NCI-H1436 (cell line): Measurements from ENCODE around the gene TRAF4.
A peak's percentile ranks its signal among the peaks of the same experiment; 100 is the strongest.

ENCODE experiments used
- DNase-seq: peaks from one replicate; lab custom pipeline; 2025; lab: John Stamatoyannopoulos, UW

Gene TRAF4, protein sequence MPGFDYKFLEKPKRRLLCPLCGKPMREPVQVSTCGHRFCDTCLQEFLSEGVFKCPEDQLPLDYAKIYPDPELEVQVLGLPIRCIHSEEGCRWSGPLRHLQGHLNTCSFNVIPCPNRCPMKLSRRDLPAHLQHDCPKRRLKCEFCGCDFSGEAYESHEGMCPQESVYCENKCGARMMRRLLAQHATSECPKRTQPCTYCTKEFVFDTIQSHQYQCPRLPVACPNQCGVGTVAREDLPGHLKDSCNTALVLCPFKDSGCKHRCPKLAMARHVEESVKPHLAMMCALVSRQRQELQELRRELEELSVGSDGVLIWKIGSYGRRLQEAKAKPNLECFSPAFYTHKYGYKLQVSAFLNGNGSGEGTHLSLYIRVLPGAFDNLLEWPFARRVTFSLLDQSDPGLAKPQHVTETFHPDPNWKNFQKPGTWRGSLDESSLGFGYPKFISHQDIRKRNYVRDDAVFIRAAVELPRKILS

DNA sequence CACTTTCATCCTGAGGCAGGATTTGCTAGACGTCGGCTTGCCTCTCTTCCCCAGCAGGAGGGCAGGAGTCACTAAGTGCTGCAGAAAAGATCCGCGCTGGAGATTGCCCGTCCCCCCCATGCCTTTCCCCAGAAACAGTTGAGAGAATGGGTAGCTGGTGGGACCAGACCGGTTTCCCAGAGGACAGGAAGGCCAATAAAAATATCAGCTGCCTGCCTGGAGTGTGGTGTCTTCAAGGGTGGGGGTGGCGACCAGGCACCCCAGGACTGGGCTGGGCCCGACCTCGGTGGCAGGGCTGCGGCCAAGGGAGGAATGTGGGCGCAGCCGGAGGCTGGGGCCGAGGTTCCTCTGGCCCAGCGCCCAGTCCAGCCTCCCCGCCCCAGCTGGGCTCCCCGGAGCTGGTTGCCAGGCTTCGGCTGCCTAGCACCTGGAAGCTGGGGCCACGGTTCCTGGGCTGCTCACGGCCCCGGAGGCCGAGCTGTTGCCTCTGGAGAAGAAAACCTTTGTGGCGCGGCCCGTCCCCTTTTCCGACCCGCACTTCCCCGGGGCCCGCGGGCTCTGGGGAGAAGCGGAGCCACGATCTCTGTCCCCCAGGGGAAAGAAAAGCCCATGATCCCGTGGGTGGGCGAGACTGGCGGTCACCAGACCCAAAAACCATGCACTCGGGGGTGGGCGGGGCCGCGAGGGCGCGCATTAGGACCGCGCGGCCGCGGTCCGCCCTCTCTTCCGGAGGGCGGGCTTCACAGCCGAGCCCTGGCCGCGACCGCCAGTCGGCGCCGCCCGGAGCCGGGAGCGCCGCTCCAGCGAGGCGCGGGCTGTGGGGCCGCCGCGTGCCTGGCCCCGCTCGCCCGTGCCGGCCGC is at the start of gene TRAF4:
Gene TRAF4 (plus strand): TSS at position 769 of the 861 bp plus-strand sequence. CDS start 102 bp downstream, outside the sequence.
- DNase-seq: peak; percentile 92

DNA sequence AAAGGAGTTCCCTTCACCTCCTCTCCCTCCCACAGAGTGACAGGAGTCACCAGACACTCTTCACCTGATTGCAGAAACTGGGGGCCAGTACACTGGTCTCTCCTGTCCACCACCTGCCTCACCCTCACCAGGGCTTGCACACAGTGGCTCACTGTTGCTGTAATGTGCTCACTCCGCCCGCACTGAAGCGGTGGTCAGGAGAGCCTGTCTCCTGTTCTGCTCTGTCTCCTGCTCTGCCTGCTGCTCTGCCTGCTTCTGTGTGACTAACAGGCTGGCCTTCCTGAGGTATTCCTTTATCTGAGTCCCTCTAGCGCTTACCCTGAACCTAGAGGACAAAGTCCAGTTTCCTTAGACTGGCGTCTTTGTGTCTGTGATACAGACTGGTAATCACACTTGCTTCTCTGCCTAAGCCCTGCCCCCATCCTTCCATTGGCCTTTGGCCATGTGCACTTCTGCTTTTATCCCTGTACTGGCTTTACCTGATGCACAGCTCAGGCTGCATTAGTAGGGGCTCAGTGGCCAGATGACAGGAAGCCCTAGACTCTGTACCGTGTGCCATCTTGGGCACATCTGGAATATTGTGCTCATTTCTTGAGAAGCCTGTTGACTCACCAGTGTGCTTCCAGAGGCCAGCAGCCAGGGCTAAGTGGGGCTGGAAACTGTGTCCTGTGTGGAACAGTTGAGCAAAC is 45.4 kb upstream of the TRAF4 start:
- no peak for DNase-seq

DNA sequence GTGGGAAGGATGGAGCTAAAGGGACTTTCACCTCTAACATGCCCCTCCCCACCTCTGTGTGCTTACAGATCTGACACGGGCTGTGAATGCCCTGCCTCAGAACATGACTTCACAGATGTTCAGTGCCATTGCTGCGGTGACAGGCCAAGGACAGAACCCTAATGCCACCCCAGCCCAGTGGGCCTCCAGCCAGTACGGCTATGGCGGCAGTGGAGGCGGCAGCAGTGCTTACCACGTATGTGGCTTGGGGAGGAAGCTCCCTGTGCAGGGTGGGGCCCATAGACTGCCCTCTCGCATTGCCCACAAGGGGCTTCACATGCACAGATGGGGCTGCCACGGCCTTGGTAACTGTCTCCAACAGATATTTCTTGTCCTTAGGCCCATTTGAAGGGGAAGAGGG is 43.5 kb upstream of the TRAF4 start:
- no peak for DNase-seq

DNA sequence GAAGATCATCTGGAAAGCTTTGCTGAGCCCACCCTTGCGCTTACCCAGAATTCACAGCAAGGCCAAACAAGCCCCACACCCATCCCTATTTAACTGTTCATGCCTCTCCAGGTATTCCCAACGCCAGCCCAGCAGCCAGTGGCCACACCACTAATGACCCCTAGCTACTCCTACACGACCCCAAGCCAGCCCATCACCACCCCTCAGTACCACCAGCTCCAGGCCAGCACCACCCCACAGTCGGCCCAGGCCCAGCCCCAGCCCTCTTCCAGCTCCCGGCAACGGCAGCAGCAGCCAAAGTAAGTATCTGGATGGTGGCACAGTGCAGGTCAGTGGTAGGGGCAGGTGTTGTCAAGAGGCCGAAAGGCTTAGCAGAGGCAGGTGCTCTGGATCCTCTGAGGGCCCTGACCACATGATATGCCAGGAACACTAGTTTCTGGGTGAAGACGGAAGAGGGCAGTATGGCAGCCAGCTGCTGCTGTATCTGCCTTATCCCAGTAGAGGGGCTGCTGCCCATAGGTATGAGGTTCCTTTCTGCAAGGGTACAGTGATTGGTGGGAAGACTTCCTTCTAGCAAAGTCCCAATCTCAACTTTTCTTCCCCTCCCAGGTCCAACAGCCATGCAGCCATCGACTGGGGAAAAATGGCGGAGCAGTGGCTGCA is 42.9 kb upstream of the TRAF4 start:
- DNase-seq: no peak

DNA sequence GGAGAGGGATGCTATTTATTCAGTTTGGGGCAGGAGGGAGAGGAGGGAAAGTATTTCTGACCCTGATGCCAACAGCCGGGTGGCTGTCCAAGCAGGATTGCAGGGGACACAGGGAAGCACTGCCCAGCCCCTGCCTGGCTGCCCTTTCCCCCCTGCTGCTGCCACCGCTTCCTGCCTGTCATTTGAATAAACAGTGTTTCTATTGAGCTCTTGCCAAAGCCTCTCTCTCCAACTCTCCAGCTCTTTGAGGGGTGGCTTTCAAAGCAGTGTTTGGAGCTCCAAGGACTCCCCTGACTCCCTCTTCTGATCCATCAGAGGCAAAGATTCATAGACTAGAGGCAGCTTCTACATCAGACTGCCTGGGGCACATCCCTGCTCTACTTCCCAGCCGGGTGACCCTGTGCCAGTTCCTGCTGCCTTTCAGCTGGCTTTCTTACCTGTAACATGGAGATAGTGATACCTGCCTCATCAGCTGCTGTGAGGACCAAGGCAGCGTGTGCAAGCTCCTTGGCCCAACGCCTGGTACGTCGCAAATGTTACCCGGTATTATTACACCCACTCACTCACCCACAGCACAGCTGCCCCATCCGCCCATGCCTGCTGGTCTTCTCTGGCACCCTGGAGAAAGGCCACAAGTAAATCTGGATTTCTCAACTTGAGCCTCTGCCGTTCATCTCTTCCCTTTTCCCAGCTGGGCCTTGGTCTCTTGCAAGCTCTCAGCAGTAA is 41.6 kb upstream of the TRAF4 start:
- no peak for DNase-seq

DNA sequence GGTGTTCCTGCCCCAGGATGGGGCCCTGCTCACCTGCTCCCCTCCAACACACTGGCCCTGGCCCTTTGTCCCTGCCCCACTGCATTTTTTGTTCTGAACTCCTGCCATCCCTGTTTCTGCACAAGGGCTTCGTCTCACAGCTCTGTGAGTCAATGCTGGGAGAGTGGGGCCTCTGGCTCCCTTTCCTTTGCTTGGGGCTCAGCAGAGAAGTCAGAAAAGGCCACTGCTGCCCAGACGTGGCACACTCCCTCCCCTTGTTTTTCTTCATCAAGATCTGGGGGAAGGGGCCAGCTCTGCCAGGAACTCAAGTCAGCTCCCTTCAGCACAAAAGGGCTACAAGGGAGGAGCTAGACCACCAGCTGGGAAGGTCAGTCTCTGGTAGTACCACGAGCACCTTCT is 41.1 kb upstream of the TRAF4 start:
- DNase-seq: no peak

DNA sequence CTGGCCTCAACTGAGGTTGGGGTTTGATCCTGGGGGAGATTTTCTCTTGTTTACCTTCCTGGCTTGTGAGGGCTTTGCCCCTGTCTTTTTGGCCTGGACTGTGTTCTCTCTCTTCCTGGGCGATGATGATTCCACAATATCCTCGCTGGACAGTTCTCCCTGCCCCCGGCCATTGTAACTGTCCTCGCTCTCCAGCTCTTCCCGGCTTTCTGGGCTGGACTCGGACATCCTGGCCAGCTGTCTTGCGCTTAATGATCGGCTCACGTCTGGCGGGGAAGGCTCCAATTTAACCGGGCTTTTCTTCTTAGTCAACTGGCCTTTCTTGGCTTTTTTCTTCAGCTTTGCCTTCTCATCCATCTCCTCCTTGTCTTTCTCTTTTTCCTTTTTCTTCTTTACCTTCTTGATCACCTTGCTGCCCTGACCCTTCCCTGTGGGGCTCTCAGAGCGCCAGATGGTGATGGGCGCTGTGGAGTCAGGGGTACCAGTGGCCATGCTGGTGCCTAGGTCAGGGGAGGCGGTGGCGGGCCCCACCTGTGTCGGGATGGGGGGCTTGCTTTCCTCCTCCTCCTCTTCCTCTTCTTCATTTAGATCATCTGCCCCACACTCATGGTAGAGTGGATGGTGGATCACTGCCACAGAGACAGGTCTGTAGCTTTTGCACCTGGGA is 40.1 kb upstream of the TRAF4 start:
- no peak for DNase-seq

DNA sequence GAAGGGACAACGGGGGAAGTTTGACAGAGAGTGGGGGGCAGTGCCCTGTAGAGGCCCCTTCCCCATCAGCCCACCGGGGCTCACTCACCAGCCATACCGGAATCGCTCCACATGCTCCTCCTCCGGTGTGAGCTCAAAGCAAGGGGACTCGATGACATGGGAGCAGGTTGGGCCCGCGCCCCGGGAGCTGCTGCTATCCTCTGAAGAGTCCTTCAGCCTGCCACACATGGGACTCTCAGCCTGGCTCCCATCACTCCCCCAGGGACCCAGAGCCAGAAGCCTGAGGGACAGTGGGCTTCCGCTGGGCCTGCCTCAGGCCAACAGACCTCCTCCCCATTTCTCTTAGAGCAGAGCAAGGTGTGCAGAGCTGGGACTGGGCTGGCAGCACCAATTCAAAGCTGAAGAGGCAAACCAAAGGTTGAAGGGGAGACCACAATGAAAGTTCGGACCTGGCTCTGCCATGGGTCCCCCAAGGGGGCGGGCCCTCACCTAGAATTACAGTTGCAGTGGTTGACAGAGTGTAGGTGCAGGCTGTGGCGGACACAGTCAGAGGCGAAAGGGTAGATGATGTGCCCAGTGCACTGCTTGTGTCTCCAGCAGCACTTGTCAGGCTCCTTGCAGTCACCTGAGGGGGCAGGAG is 39.5 kb upstream of the TRAF4 start:
- DNase-seq: no peak

DNA sequence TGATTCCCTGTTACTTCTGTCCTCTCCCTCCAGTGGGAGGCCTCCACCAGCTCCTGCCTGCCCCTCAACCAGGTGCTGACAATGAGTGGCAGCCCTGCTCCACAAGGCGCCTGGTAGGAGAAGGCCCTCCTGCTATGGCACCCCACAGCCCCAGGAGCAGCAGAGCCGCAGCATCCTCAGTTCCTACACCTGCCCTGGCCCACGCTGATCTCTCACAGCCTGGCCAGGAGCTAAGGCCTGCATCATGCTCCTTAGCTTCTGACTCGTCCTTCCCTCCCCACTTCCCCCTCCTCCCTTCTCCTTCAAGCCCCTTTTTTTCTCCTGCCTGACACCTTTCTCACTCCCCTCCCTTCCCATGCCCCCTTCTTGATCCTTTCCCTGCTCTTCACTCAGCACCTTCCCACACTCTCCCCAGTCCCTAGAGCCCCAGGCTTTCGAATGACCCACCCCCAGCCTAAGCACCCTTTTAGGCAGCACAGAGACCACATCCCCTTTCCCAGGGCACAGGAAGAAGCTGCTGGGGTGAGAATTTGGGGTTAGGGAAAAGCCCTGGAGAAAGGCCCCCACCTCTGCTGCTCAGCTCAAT is 38.6 kb upstream of the TRAF4 start:
- no peak for DNase-seq

DNA sequence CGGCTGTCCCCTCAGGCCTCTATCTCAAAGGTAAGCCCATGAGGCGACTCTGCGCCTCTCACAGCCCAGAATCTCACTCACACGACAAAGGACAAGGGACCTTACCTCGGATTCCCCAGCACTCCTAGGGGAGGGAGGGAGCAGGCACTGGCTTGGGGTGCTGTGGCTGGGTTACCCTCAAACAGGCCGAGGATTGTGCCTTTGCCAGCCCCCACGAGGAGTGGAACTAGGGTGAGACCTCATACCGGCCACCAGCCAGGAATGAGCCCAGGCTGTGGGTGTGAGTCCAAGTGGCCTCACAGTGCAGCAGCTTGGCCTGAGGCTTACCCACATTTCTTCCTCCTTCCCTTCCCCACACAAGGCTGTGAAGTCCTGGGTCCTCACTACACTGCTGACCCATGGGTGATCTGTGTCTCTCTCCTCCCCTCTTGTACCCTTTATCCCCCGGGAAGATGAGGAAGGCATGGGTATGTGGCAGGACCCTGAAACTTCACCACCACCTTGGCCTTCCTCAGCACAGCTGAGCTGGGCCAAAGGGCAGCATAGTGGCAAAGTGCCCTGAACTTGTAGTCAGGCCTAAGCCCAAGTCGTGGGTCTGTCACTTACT is 38.0 kb upstream of the TRAF4 start:
- DNase-seq: no peak

DNA sequence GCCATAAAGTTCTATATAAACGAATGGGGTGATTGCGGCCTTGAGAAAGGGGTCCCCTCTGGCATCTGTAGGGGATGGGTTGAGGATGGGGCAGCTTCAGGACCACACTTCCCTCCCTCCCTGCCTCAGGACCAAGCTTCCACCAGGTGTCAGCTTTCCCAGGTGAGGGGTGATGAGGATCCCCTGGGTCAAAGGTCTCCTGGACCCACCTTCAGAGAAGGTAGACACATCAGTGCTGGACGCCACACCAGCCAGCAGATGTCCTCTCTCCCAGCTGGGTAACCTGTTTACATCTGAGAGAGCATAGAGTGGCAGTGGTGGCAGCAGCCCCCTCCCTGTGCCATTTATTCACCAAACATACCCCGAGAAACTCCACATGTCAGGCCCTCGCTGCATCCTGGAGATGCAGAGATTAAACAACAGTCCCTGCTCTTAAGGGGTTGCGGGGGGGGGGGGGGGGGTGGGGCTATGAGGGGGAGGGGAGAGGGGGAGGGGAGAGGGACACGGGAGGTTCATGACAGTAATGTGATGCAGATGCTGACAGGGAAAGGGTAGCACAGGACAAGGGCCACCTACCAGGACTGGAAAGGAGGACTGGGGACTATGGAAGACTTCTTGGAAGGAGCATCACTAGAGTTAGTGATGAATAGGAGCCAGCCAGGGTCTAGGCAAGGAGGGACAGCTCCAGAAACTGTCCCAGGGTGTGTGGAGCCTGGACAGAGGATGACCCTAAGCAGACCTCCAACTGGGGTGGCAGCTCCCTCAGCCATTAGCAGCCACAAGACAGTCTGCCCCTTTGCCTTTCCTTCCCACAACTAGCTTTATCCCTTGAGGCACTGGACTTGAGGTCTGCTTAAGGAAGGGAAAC is 37.1 kb upstream of the TRAF4 start:
- DNase-seq: no peak

DNA sequence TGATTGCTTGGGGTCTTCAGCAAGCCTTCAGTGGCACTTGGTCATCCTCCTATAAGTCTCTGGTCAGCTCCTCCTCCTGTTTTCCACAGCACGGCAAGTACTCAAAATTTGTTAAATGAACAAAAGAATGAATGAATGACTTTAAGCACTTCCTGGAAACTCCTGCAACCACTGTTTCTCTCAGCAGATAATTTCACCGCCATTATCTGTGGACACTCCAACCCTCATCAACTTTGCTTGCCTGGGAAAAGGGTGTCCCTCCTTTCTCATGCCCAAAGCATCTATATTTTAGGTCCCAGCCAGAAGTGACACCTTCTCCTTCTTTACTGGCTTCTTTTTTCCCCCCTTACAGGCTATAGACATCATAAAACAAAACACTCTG is 36.5 kb upstream of the TRAF4 start:
- no peak for DNase-seq

DNA sequence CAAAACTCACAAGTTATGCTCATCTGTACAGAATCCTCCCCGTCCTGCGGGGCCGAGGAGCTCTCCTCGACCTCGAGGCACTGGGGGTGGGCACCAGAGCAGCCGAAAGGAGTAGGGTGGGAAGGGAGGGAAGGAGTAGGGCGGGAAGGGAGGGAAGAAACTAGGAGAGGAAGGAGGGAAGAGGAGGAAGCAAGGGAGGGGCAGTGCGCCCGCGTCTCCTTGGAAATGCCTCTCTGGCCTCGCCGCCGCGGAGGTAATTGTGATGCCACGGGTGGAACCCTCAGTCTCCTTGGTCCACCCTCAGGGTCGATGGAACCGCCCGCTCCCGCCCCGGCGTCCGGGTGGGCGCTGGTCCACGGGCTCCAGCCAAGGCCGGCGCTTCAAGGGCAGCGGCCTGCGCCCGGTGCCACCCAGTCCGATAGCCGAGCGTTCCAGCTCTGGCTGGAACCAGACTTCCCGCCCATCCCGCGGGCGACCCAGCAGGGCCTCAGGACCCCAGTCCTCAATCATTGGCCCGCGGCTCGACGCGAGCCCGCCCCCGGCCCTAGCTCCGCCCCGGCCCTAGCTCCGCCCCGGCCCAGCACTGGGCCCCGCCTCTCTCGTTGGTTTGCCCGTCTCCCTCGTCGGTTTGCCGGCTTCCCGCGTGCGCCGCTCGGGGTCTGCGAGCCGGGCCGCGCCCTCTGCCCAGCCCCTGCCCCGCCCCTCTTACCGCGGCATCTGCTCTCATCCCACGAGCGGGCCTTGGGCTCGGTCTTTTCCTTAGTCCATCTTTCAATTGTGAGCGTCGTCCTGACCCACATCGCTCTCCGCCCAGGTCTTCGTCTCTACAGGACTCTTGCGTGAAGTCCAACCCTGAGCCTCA is 32.7 kb upstream of the TRAF4 start:
- peak; percentile 93 for DNase-seq

DNA sequence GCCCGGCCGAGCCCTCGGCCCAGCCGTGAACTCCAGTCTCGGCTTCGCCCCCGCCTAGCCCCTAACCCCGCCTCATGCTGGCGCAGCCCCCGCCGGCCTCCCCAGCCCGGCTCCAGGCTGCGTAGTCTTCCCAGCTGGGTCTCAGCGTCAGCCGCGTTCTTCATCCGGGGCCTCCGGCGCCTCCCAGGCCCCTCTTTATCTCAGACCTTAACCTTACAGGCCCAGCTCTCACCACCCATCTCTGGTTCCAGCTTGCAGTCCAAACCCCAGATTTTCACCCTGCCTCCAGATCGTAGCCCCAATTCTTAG is 32.1 kb upstream of the TRAF4 start, which contains the start of gene PROCA1:
Gene PROCA1 (minus strand): TSS at position 166 of the 309 bp plus-strand sequence. CDS start 228 bp downstream, outside the sequence.
- no peak for DNase-seq

DNA sequence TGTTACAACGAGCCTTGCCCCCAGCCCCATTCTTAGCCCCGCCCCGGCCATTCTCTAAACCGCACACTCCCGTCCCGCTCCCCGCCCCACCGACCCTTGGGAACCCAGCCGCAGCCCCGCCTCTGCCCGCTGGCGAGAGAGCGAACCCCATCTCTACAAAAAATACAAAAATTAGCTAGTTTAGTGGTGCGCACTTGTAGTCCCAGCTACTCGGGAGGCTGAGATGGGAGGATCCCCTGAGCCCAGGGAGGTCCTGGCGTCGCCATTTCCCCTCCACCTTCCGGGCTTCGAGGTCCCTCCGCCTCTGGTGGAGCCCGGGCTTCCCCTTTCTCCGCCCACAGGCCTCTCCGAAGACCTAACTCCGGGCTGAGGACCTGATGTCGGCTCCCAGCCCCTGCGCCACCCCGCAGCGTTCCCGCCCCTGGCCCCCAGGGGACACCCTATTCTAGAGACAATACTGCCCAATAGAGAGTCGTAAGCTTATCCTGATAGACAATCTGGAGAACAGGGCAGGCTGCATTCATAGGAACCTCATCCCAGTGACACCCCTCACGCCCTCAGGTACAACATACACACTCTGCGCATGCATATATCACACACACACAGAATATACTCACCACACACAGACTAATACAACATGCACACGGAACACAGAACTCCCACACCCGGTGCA is 31.6 kb upstream of the TRAF4 start:
- DNase-seq: peak; percentile 40

DNA sequence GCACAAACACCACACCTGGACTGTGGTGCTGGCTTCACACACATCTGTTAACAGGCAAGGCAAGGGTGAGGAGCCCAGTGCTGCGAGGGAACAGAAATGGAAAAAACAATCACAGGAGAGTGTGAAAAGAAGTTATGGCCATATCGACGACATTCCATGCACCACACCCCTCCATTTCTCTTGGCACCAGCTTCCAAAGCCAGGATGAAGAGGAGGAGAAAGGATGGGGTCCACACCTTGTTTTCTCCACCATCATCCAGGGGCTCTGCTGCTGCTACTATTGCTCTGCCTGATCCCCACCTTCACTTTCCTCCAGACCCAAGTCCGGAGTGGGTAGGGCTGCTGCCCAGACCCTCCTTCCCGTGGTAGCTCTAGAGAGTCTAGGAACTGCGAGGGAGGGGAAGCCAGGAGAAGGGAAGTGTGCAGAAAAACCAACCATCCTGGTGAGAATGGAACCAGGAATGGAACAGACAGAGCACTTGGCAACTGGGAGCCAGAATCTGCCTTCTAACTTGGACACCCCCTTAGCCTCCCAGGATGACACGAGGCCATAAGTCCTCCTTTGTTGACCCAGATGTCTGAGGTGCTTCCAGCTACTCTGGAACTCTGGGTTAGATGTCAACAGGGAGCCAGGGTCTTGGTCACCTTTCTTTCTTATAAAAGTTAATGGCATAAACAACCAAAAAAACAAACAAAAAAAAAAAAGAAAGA is 31.0 kb upstream of the TRAF4 start:
- no peak for DNase-seq
